H1 (cell line): ENCODE measurements around the gene BCAR3. TPM values are rescaled to one million over a fixed set of nuclear protein-coding genes. Genes with fewer than 3 reads are reported as not detected.

Source experiments
- CTCF ChIA-PET: fragments of 300-600 bp; sonication (Branson Sonifier 250); formaldehyde crosslinking; loops from one replicate; lab custom pipeline; 2021; ENCODE audit not compliant: partially characterized antibody; lab: Charles Lee
- POLR2A ChIA-PET: fragments of 300-600 bp; sonication (Branson Sonifier 250); formaldehyde crosslinking; loops from one replicate; lab custom pipeline; 2021; ENCODE audit warnings: inconsistent platforms; ENCODE audit not compliant: partially characterized antibody; lab: Charles Lee
- DNase-seq, 2 experiments: peaks; one replicate each; pipeline versions ENCODE4 v3.0.0 to v3.0.0-alpha.2; 2010 to 2022; ENCODE audit warnings: low spot score in 2 of 2, low read depth in 1 of 2, mixed read lengths in 1 of 2
- FAIRE-seq: peaks from 2 replicates; lab custom pipeline; 2011; peaks lifted over from hg19 to GRCh38; lab: Jason Lieb, UNC
- H2AFZ ChIP-seq: 2 replicates; pipeline ENCODE4 v1.8.1; 2012; ENCODE audit warnings: low read length, inconsistent platforms
- H2AK5ac ChIP-seq: 2 replicates; pipeline ENCODE4 v1.6.1; 2013; ENCODE audit warnings: low read depth, low read length
- H2BK120ac ChIP-seq: replicated peaks from 2 replicates; pipeline ENCODE3; 2013; ENCODE audit warnings: low read depth, low read length, inconsistent platforms
- H2BK12ac ChIP-seq: 2 replicates; pipeline ENCODE4 v1.6.1; 2013; ENCODE audit warnings: low read depth, low read length
- H2BK15ac ChIP-seq: 2 replicates; pipeline ENCODE4 v1.6.1; 2013; ENCODE audit warnings: low read length
- H2BK20ac ChIP-seq: 2 replicates; pipeline ENCODE4 v1.6.1; 2013; ENCODE audit warnings: low read length
- H2BK5ac ChIP-seq: 2 replicates; pipeline ENCODE4 v1.6.1; 2013; ENCODE audit warnings: low read depth, low read length
- H3K14ac ChIP-seq: 2 replicates; pipeline ENCODE4 v1.6.1; 2013; ENCODE audit warnings: inconsistent platforms; ENCODE audit not compliant: insufficient read length
- H3K18ac ChIP-seq: 2 replicates; pipeline ENCODE4 v1.6.1; 2013; ENCODE audit warnings: low read length; ENCODE audit errors: extremely low read depth
- H3K23ac ChIP-seq: 2 replicates; pipeline ENCODE4 v1.6.1; 2013; ENCODE audit warnings: inconsistent platforms; ENCODE audit not compliant: insufficient read length
- H3K23me2 ChIP-seq: 2 replicates; pipeline ENCODE4 v1.6.1; 2013; ENCODE audit warnings: low read depth, low read length
- H3K27ac ChIP-seq: 2 replicates; pipeline ENCODE4 v1.6.1; 2011; ENCODE audit warnings: low read depth, low read length, inconsistent platforms
- H3K27me3 ChIP-seq, 4 experiments: replicated peaks in 1 of 4; 1 replicate in 1 of 4; 2 replicates in 3 of 4; pipeline versions ENCODE4 v1.6.1 to v1.8.1; 2011 to 2013; ENCODE audit warnings: low read length in 3 of 4, mild to moderate bottlenecking in 3 of 4, inconsistent platforms in 2 of 4, mixed read lengths in 2 of 4, moderate library complexity in 1 of 4; ENCODE audit not compliant: control insufficient read depth in 3 of 4, insufficient read depth in 3 of 4; ENCODE audit errors: extremely low read depth in 1 of 4
- H3K36me3 ChIP-seq, 4 experiments: 2 replicates each; pipeline versions ENCODE4 v1.6.1 to v1.8.1; 2011 to 2013; ENCODE audit warnings: mild to moderate bottlenecking in 4 of 4, low read length in 3 of 4, moderate library complexity in 2 of 4, control low read depth in 1 of 4, inconsistent platforms in 1 of 4; ENCODE audit not compliant: insufficient read depth in 4 of 4, control insufficient read depth in 2 of 4
- H3K4ac ChIP-seq: replicated peaks from 2 replicates; pipeline ENCODE3; 2013; ENCODE audit warnings: low read length, low read depth, mixed read lengths, inconsistent platforms; ENCODE audit not compliant: insufficient read length
- H3K4me1 ChIP-seq, 4 experiments: replicated peaks in 1 of 4; 1 replicate in 1 of 4; 2 replicates in 3 of 4; pipeline versions ENCODE4 v1.6.1 to v1.8.1; 2011 to 2013; ENCODE audit warnings: low read length in 3 of 4, inconsistent platforms in 2 of 4, mixed read lengths in 1 of 4; ENCODE audit not compliant: insufficient read depth in 4 of 4, control insufficient read depth in 3 of 4
- H3K4me2 ChIP-seq, 2 experiments: 2 replicates each; pipeline versions ENCODE4 v1.6.1 to v1.8.1; 2011 to 2013; ENCODE audit warnings: low read depth in 2 of 2, low read length in 2 of 2, control low read depth in 1 of 2, inconsistent platforms in 1 of 2, mild to moderate bottlenecking in 1 of 2; ENCODE audit not compliant: insufficient read depth in 1 of 2
- H3K4me3 ChIP-seq, 4 experiments: fragments of 200-600, 300-600 bp in 1 of 4; sonication (generic), shearing (Covaris generic), sonication (Bioruptor Twin) in 1 of 4; 2 replicates each; pipeline versions ENCODE4 v1.5.1 to v1.8.1; 2011 to 2016; ENCODE audit warnings: low read length in 4 of 4, low read depth in 3 of 4, control low read depth in 2 of 4, inconsistent platforms in 2 of 4, mild to moderate bottlenecking in 2 of 4, mixed read lengths in 1 of 4, moderate library complexity in 1 of 4; ENCODE audit not compliant: insufficient read depth in 2 of 4; ENCODE audit errors: extremely low read depth in 1 of 4
- H3K56ac ChIP-seq: replicated peaks from 2 replicates; pipeline ENCODE3; 2013; ENCODE audit warnings: low read depth, mild to moderate bottlenecking, mixed read lengths, low read length, inconsistent platforms; ENCODE audit not compliant: insufficient read length
- H3K79me1 ChIP-seq: 2 replicates; pipeline ENCODE4 v1.6.1; 2013; ENCODE audit warnings: low read depth, low read length, control low read depth
- H3K79me2 ChIP-seq, 2 experiments: 2 replicates each; pipeline versions ENCODE4 v1.6.1 to v1.8.1; 2012 to 2013; ENCODE audit warnings: low read length in 2 of 2, mild to moderate bottlenecking in 2 of 2, inconsistent platforms in 1 of 2; ENCODE audit not compliant: insufficient read depth in 2 of 2, control insufficient read depth in 1 of 2
- H3K9ac ChIP-seq, 4 experiments: replicated peaks in 1 of 4; 1 replicate in 1 of 4; 2 replicates in 3 of 4; pipeline versions ENCODE4 v1.6.1 to v1.8.1; 2011 to 2013; ENCODE audit warnings: low read depth in 3 of 4, low read length in 3 of 4, control low read depth in 2 of 4, mild to moderate bottlenecking in 2 of 4, moderate library complexity in 2 of 4, inconsistent platforms in 1 of 4; ENCODE audit errors: extremely low read depth in 1 of 4
- H3K9me3 ChIP-seq, 2 experiments: 2 replicates each; pipeline versions ENCODE4 v1.6.1 to v1.8.1; 2012 to 2013; ENCODE audit warnings: mild to moderate bottlenecking in 2 of 2, moderate library complexity in 2 of 2, control low read depth in 1 of 2, inconsistent platforms in 1 of 2, low read depth in 1 of 2, low read length in 1 of 2, mixed read lengths in 1 of 2; ENCODE audit not compliant: insufficient read depth in 2 of 2
- H4K20me1 ChIP-seq, 2 experiments: replicated peaks in 1 of 2; 2 replicates each; pipeline versions ENCODE3 to v1.8.1; 2011 to 2013; ENCODE audit warnings: inconsistent platforms in 2 of 2, low read length in 2 of 2, mild to moderate bottlenecking in 1 of 2; ENCODE audit not compliant: insufficient read depth in 2 of 2, control insufficient read depth in 1 of 2
- H4K5ac ChIP-seq: 2 replicates; pipeline ENCODE4 v1.6.1; 2013; ENCODE audit warnings: low read length, low read depth, mixed read lengths, inconsistent platforms; ENCODE audit not compliant: insufficient read length
- H4K8ac ChIP-seq: 2 replicates; pipeline ENCODE4 v1.8.0; 2013; ENCODE audit warnings: mild to moderate bottlenecking, moderate library complexity, low read length, inconsistent platforms; ENCODE audit not compliant: insufficient read depth; ENCODE audit errors: extremely low read depth
- H4K91ac ChIP-seq: replicated peaks from 2 replicates; pipeline ENCODE3; 2013; ENCODE audit warnings: low read length, mixed read lengths, inconsistent platforms; ENCODE audit not compliant: insufficient read length
- KDM4A ChIP-seq: IDR thresholded peaks from one replicate; pipeline ENCODE4 v1.7.1; 2012; ENCODE audit warnings: low read depth, mild to moderate bottlenecking, moderate library complexity, low read length, inconsistent platforms; ENCODE audit not compliant: severe bottlenecking
- POLR2A ChIP-seq, 2 experiments: IDR thresholded peaks; 1 replicate in 1 of 2; 2 replicates in 1 of 2; pipeline ENCODE4 v1.6.1; 2011; ENCODE audit warnings: low read depth in 2 of 2, low read length in 2 of 2, mild to moderate bottlenecking in 2 of 2; ENCODE audit errors: control extremely low read depth in 1 of 2
- POLR2AphosphoS5 ChIP-seq: IDR thresholded peaks from 2 replicates; pipeline ENCODE4 v1.6.1; 2011; ENCODE audit warnings: low read depth, low read length
- WGBS, 2 experiments: shearing (Covaris generic) in 1 of 2; methylation state at CpG; one replicate each; pipeline versions ENCODE4 v1.1.6 to v1.1.7; 2013 to 2015; ENCODE audit warnings: low lambda C conversion rate in 2 of 2, mixed read lengths in 2 of 2, inconsistent platforms in 1 of 2, low coverage in 1 of 2, missing lambda C conversion rate in 1 of 2; ENCODE audit not compliant: insufficient replicate concordance in 2 of 2, insufficient coverage in 1 of 2, insufficient read length in 1 of 2; ENCODE audit errors: extremely low coverage in 1 of 2, missing lambda C conversion rate in 1 of 2; 5-methylcytosine and 5-hydroxymethylcytosine counted together
- polyA plus RNA-seq, 7 experiments: library from polyadenylated mRNA; depleted of rRNA in 3 of 7; stranded (reverse) in 5 of 7; unstranded in 2 of 7; fragments of >200 nt in 5 of 7; fragments of 200-250 nt in 2 of 7; gene quantifications; 1 replicate in 5 of 7; 2 replicates in 1 of 7; 4 replicates in 1 of 7; pipeline versions ENCODE4 v1.2.1 to v1.2.3, GENCODE V29; 2011 to 2013; ENCODE audit warnings: missing spikeins in 2 of 7, mixed read lengths in 2 of 7
- total RNA-seq: library from RNA; stranded (reverse); fragmentation: NEBNext Ultra II Directional; extraction: Animal tissue kit (Norgen Biotek cat#: 25700); gene quantifications from 2 replicates; pipeline ENCODE4 v1.2.1, GENCODE V29; 2021

The BCAR3 gene
- total and polyA plus RNA-seq, 2 of the 8 experiments (the other 6 are each of a cell fraction or from before 2014, with no cell fraction given) = 5.6 to 9.2 TPM

- no peak overlapping the region for H2BK120ac ChIP-seq
- H4K20me1 ChIP-seq = peaks cover 0 to 3% of the 10 kb centered on the region in 2 experiments
- WGBS, 2 experiments = 90% methylated on average over 5 of the region's 5 CpGs; no CpG with 5 or more reads in 1 of the 2 experiments
- no peak overlapping the region for H3K56ac ChIP-seq
- FAIRE-seq (no peak), DNase-seq (no peak)
- ChIA-PET POLR2A (interaction anchor here (0.8 kb wide), 1 partner anchor 9 kb away, joined by 3 read pairs; no protein-coding TSS in a partner anchor), CTCF (interaction anchor here (1.1 to 23.0 kb wide), 2 partner anchors 10 to 234 kb away, joined by 3 to 324 read pairs; no protein-coding TSS in a partner anchor)
- H3K36me3 ChIP-seq = no peaks in the 10 kb centered on the region
- H2AK5ac ChIP-seq = no peak overlapping the region
- no peaks in the 10 kb centered on the region for H3K9me3 ChIP-seq
- no peak overlapping the region for H2BK20ac ChIP-seq
- peaks cover 12 to 26% (median 18%) of the 10 kb centered on the region in 4 experiments for H3K4me1 ChIP-seq
- no peak overlapping the region for H2BK15ac ChIP-seq
- H3K23me2 ChIP-seq = no peaks in the 10 kb centered on the region
- H3K79me1 ChIP-seq = peaks cover 9% of the 10 kb centered on the region; the same call in 1 of the 2 replicates
- no peaks in the 10 kb centered on the region for H3K27me3 ChIP-seq
- H3K14ac ChIP-seq = no peak overlapping the region
- no peak overlapping the region for H4K5ac ChIP-seq
- H3K18ac ChIP-seq = no peak overlapping the region
- no peak overlapping the region for H4K8ac ChIP-seq
- H3K9ac ChIP-seq = no peak overlapping the region
- no peak overlapping the region for H2BK12ac ChIP-seq
- no peak overlapping the region for H3K23ac ChIP-seq
- H3K79me2 ChIP-seq = no peaks in the 10 kb centered on the region
- H2BK5ac ChIP-seq = no peak overlapping the region
- H3K4ac ChIP-seq = no peak overlapping the region
- no peak overlapping the region for H3K4me3 ChIP-seq
- H3K27ac ChIP-seq = no peak overlapping the region
- no peak overlapping the region for H4K91ac ChIP-seq
- no peak overlapping the region for H2AFZ ChIP-seq
- H3K4me2 ChIP-seq = no peak overlapping the region
- TF ChIP-seq POLR2AphosphoS5 = no peak
- no peak for TF ChIP-seq KDM4A
- no peak for TF ChIP-seq POLR2A (IDR thresholded peaks at IDR 0.05; ENCODE audit: control extremely low read depth in 1 of 2, low read depth in 2 of 2, low read length in 2 of 2)
Observed at GRCh38 chr1:93611668-93612067, 70.0 kb downstream of the BCAR3 start.
